GM19395 (cell line): ENCODE results near the gene GMNN.
"Not testable (repeated sequence)": the region's sequence is repeated elsewhere in the genome, so short reads cannot be mapped to it uniquely, and the experiment has no call there.

ENCODE experiments used
- ATAC-seq: cut with Tn5 transposase; IDR thresholded peaks from one replicate; pipeline ENCODE4 v1.9.1; 2021; ENCODE audit warnings: mild to moderate bottlenecking, moderate library complexity; ENCODE audit not compliant: unreplicated experiment

Gene GMNN

GRCh38 chr6:24774696-24775519 lies at the start of gene GMNN:
Gene GMNN (plus strand): TSS chr6:24774937. CDS start chr6:24777247, 2,310 bp downstream.
- ATAC-seq, result peak; percentile 94

GRCh38 chr6:24730653-24731052 lies 44.1 kb upstream of the GMNN start:
- ATAC-seq, result not testable (repeated sequence)

GRCh38 chr6:24731456-24732134 lies 43.1 kb upstream of the GMNN start:
- not testable (repeated sequence) for ATAC-seq

GRCh38 chr6:24734166-24734565 lies 40.6 kb upstream of the GMNN start:
- no peak for ATAC-seq

- ATAC-seq, result not testable (repeated sequence)
Measured at GRCh38 chr6:24734710-24735109, 40.0 kb upstream of the GMNN start.

- ATAC-seq, result no peak
Measured at GRCh38 chr6:24738741-24739140, 36.0 kb upstream of the GMNN start.

GRCh38 chr6:24740861-24741260 lies 33.9 kb upstream of the GMNN start:
- ATAC-seq, result no peak

- no peak for ATAC-seq
Measured at GRCh38 chr6:24742216-24742738, 32.5 kb upstream of the GMNN start.

- ATAC-seq, result peak; percentile 89
Measured at GRCh38 chr6:24743265-24743943, 31.3 kb upstream of the GMNN start.

- peak; percentile 56 for ATAC-seq
Measured at GRCh38 chr6:24743944-24744335, 30.8 kb upstream of the GMNN start.

- no peak for ATAC-seq
Measured at GRCh38 chr6:24744911-24745310, 29.8 kb upstream of the GMNN start.

GRCh38 chr6:24749297-24749696 lies 25.4 kb upstream of the GMNN start:
- ATAC-seq, result no peak

- not testable (repeated sequence) for ATAC-seq
Measured at GRCh38 chr6:24750878-24751277, 23.9 kb upstream of the GMNN start.

GRCh38 chr6:24752503-24752902 lies 22.2 kb upstream of the GMNN start:
- ATAC-seq, result no peak

GRCh38 chr6:24752917-24753492 lies 21.7 kb upstream of the GMNN start:
- ATAC-seq, result no peak

- no peak for ATAC-seq
Measured at GRCh38 chr6:24753545-24753944, 21.2 kb upstream of the GMNN start.

GRCh38 chr6:24754378-24754777 lies 20.4 kb upstream of the GMNN start:
- not testable (repeated sequence) for ATAC-seq

GRCh38 chr6:24755279-24755678 lies 19.5 kb upstream of the GMNN start:
- no peak for ATAC-seq

GRCh38 chr6:24757611-24758010 lies 17.1 kb upstream of the GMNN start:
- ATAC-seq, result no peak

GRCh38 chr6:24759718-24760117 lies 15.0 kb upstream of the GMNN start:
- ATAC-seq, result no peak

GRCh38 chr6:24760210-24760609 lies 14.5 kb upstream of the GMNN start:
- ATAC-seq, result no peak
